GM21737 (cell line): ENCODE results near the gene GJD4.

Source experiments
- ATAC-seq: cut with Tn5 transposase; IDR thresholded peaks from one replicate; pipeline ENCODE4 v1.9.1; 2021; ENCODE audit warnings: mild to moderate bottlenecking, moderate library complexity; ENCODE audit not compliant: unreplicated experiment

The GJD4 gene

GRCh38 chr10:35578618-35578956, 26.6 kb upstream of the GJD4 start:
- ATAC-seq = no peak

GRCh38 chr10:35579116-35579515, 26.0 kb upstream of the GJD4 start:
- ATAC-seq = no peak

GRCh38 chr10:35579726-35580422, 25.3 kb upstream of the GJD4 start:
- no peak for ATAC-seq

GRCh38 chr10:35580423-35580770, 24.7 kb upstream of the GJD4 start:
- ATAC-seq = no peak

GRCh38 chr10:35581655-35582054, 23.5 kb upstream of the GJD4 start:
- no peak for ATAC-seq

- no peak for ATAC-seq
These were observed 20.2 kb upstream of the GJD4 start for GRCh38 chr10:35584946-35585345.

- no peak for ATAC-seq
These were observed 19.8 kb upstream of the GJD4 start for GRCh38 chr10:35585356-35585755.

- no peak for ATAC-seq
These were observed 19.1 kb upstream of the GJD4 start for GRCh38 chr10:35585903-35586535.

GRCh38 chr10:35588836-35589235, 16.3 kb upstream of the GJD4 start:
- ATAC-seq = no peak

GRCh38 chr10:35592441-35592840, 12.7 kb upstream of the GJD4 start:
- ATAC-seq = no peak

GRCh38 chr10:35594115-35595079, 10.7 kb upstream of the GJD4 start:
- no peak for ATAC-seq

GRCh38 chr10:35595106-35595505, 10.0 kb upstream of the GJD4 start:
- no peak for ATAC-seq

GRCh38 chr10:35598379-35598778, 6.8 kb upstream of the GJD4 start:
- ATAC-seq = no peak

- ATAC-seq = no peak
These were observed 4.9 kb upstream of the GJD4 start for GRCh38 chr10:35600193-35600592.

- no peak for ATAC-seq
These were observed 1.3 kb downstream of the GJD4 start for GRCh38 chr10:35606430-35606829.

- ATAC-seq = no peak
These were observed 2.6 kb downstream of the GJD4 start for GRCh38 chr10:35607475-35608327.

- ATAC-seq = no peak
These were observed 3.2 kb downstream of the GJD4 start for GRCh38 chr10:35608328-35608672.

GRCh38 chr10:35611750-35612149, 6.6 kb downstream of the GJD4 start:
- no peak for ATAC-seq

GRCh38 chr10:35612385-35613106, 7.4 kb downstream of the GJD4 start:
- ATAC-seq = no peak

- ATAC-seq = no peak
These were observed 7.9 kb downstream of the GJD4 start for GRCh38 chr10:35613107-35613440.
